A549 (cell line): ENCODE data around the gene NXPH2. TPM values are rescaled to one million over a fixed set of nuclear protein-coding genes. Genes with fewer than 3 reads are reported as not detected.
"Not testable (repeated sequence)": the region's sequence is repeated elsewhere in the genome, so short reads cannot be mapped to it uniquely, and the experiment has no call there.

Experiments used
- ATAC-seq, 2 experiments: fragments of 200-7000 bp in 1 of 2; fragments of >200 bp in 1 of 2; cut with Nextera tagmentation in 1 of 2; cut with Tn5 transposase in 1 of 2; 3 replicates each; pipeline versions ENCODE4 v1.8.0 to v1.9.1; 2018 to 2020; ENCODE audit warnings: mild to moderate bottlenecking in 1 of 2, moderate library complexity in 1 of 2
- CTCF ChIA-PET: fragments of 300-600 bp; sonication (Branson Sonifier 250); formaldehyde crosslinking; extraction: SDS; loops from one replicate; lab custom pipeline; 2021; ENCODE audit warnings: antibody characterized with exemption, inconsistent platforms; lab: Yijun Ruan, JAX
- POLR2A ChIA-PET: fragments of 350-600 bp; formaldehyde crosslinking; extraction: SDS; loops from one replicate; lab custom pipeline; 2021; ENCODE audit warnings: antibody characterized with exemption, inconsistent platforms; lab: Yijun Ruan, JAX
- DNase-seq, 2 experiments: peaks; one replicate each; pipeline versions ENCODE4 v3.0.0 to v3.0.0-alpha.2; 2011 to 2016; ENCODE audit warnings: low read depth in 1 of 2, low spot score in 1 of 2
- FAIRE-seq: peaks from 2 replicates; lab custom pipeline; 2011; peaks lifted over from hg19 to GRCh38; lab: Jason Lieb, UNC
- H3K27ac ChIP-seq, 2 experiments: fragments of >200 bp; sonication (Bioruptor Twin); formaldehyde crosslinking; 3 replicates each; pipeline ENCODE4 v1.5.1; 2016 to 2017
- H3K4me1 ChIP-seq: fragments of >200 bp; sonication (Bioruptor Twin); formaldehyde crosslinking; 3 replicates; pipeline ENCODE4 v1.6.1; 2016
- H3K4me2 ChIP-seq: fragments of >200 bp; sonication (Bioruptor Twin); formaldehyde crosslinking; 3 replicates; pipeline ENCODE4 v1.6.1; 2016
- H3K4me3 ChIP-seq: fragments of >200 bp; sonication (Bioruptor Twin); formaldehyde crosslinking; 3 replicates; pipeline ENCODE4 v1.5.1; 2016
- H3K9me3 ChIP-seq: fragments of >200 bp; sonication (Bioruptor Twin); formaldehyde crosslinking; 3 replicates; pipeline ENCODE4 v1.6.1; 2016
- EHF ChIP-seq: fragments of 250-450 bp; sonication (Bioruptor Pico); IDR thresholded peaks from 2 replicates; pipeline ENCODE4 v1.5.0; 2020; ENCODE audit warnings: mild to moderate bottlenecking
- ESRRA ChIP-seq: fragments of 150-350 bp; IDR thresholded peaks from 2 replicates; pipeline ENCODE4 v1.6.1; 2014; ENCODE audit warnings: mild to moderate bottlenecking, low read length, borderline replicate concordance
- FOXS1 ChIP-seq: fragments of 250-450 bp; sonication (Bioruptor Pico); IDR thresholded peaks from 2 replicates; pipeline ENCODE4 v1.5.0; 2020; ENCODE audit warnings: mild to moderate bottlenecking, moderate library complexity
- GATA3 ChIP-seq: IDR thresholded peaks from 2 replicates; pipeline ENCODE4 v1.6.1; 2012; ENCODE audit warnings: borderline replicate concordance
- HEYL ChIP-seq: fragments of 250-450 bp; sonication (Bioruptor Pico); IDR thresholded peaks from 2 replicates; pipeline ENCODE4 v1.8.0; 2021; ENCODE audit warnings: mild to moderate bottlenecking, moderate library complexity
- HOXA7 ChIP-seq: fragments of 250-450 bp; sonication (Bioruptor Pico); IDR thresholded peaks from 2 replicates; pipeline ENCODE4 v1.5.0; 2020; ENCODE audit warnings: mild to moderate bottlenecking, moderate library complexity
- HOXB13 ChIP-seq: fragments of 250-450 bp; sonication (Bioruptor Pico); IDR thresholded peaks from 2 replicates; pipeline ENCODE4 v1.5.0; 2020; ENCODE audit warnings: low read depth, mild to moderate bottlenecking, moderate library complexity
- HOXB5 ChIP-seq: fragments of 250-450 bp; sonication (Bioruptor Pico); IDR thresholded peaks from 2 replicates; pipeline ENCODE4 v1.5.0; 2020; ENCODE audit warnings: mild to moderate bottlenecking, moderate library complexity
- KDM1A ChIP-seq: fragments of 200-600 bp; sonication (generic); IDR thresholded peaks from 2 replicates; pipeline ENCODE4 v1.6.1; 2016; ENCODE audit warnings: low read depth, mild to moderate bottlenecking
- KDM5A ChIP-seq: fragments of 200-600 bp; sonication (generic); IDR thresholded peaks from 2 replicates; pipeline ENCODE4 v1.6.1; 2016; ENCODE audit warnings: antibody characterized with exemption, mild to moderate bottlenecking
- NFE2L2 ChIP-seq: fragments of 150-350 bp; conservative IDR thresholded peaks from 2 replicates; pipeline ENCODE4 v1.6.1; 2014; ENCODE audit warnings: low read length
- POLR2A ChIP-seq: IDR thresholded peaks from 2 replicates; pipeline ENCODE4 v1.6.1; 2012; ENCODE audit warnings: mild to moderate bottlenecking, low read length
- RAD21 ChIP-seq, 2 experiments: fragments of >200 bp in 1 of 2; sonication (Bioruptor Twin) in 1 of 2; formaldehyde crosslinking in 1 of 2; IDR thresholded peaks in 1 of 2; conservative IDR thresholded peaks in 1 of 2; 2 replicates in 1 of 2; 3 replicates in 1 of 2; pipeline ENCODE4 v1.6.1; 2012 to 2018; ENCODE audit warnings: inconsistent platforms in 1 of 2
- RARB ChIP-seq: fragments of 250-450 bp; sonication (Bioruptor Pico); IDR thresholded peaks from 2 replicates; pipeline ENCODE4 v1.8.0; 2021; ENCODE audit warnings: mild to moderate bottlenecking, moderate library complexity
- RFX5 ChIP-seq: fragments of 450-650 bp; IDR thresholded peaks from 2 replicates; pipeline ENCODE4 v1.7.1; 2014; ENCODE audit warnings: antibody characterized with exemption, mild to moderate bottlenecking, moderate library complexity
- RNF2 ChIP-seq: fragments of 200-600 bp; sonication (generic); IDR thresholded peaks from 2 replicates; pipeline ENCODE4 v1.6.1; 2016; ENCODE audit warnings: low read depth, mild to moderate bottlenecking, antibody characterized with exemption, moderate library complexity, borderline replicate concordance
- SREBF2 ChIP-seq: fragments of 450-650 bp; IDR thresholded peaks from 2 replicates; pipeline ENCODE4 v1.6.1; 2014; ENCODE audit warnings: mild to moderate bottlenecking, moderate library complexity
- ZFP36 ChIP-seq: fragments of 450-650 bp; IDR thresholded peaks from 2 replicates; pipeline ENCODE4 v1.6.1; 2014; ENCODE audit warnings: borderline replicate concordance; ENCODE audit not compliant: partially characterized antibody
- WGBS: methylation state at CpG from one replicate; pipeline ENCODE4 v1.1.6; 2017; ENCODE audit errors: missing lambda C conversion rate; 5-methylcytosine and 5-hydroxymethylcytosine counted together
- polyA plus RNA-seq, 4 experiments: library from polyadenylated mRNA; depleted of rRNA in 3 of 4; stranded (reverse); fragments of >200 nt; fragmentation: RNase III in 1 of 4; extraction: RNeasy Plus Mini Kit Qiagen cat#74134 plus additional on column Dnase treatment in 1 of 4; gene quantifications; 2 replicates in 3 of 4; 3 replicates in 1 of 4; pipeline ENCODE4 v1.2.3, GENCODE V29; 2011 to 2017
- TF ChIP-seq, protein P1 (sequence below): IDR thresholded peaks from 2 replicates; pipeline ENCODE4 v1.6.1; 2012
- TF ChIP-seq, protein P2 (sequence below): fragments of >200 bp; sonication (Bioruptor Twin); formaldehyde crosslinking; IDR thresholded peaks from 2 replicates; pipeline ENCODE4 v1.6.1; 2016
- TF ChIP-seq, protein P3 (sequence below): fragments of 200-600 bp; sonication (generic); IDR thresholded peaks from 2 replicates; pipeline ENCODE4 v1.6.1; 2016; ENCODE audit warnings: antibody characterized with exemption, mild to moderate bottlenecking, moderate library complexity
- TF ChIP-seq, protein P4 (sequence below): fragments of 150-350 bp; IDR thresholded peaks from 2 replicates; pipeline ENCODE4 v1.6.1; 2014; ENCODE audit warnings: low read depth, mild to moderate bottlenecking, low read length

NXPH2 gene
- polyA plus RNA-seq, 2 of the 4 experiments (the other 2 are of a cell fraction) = not detected

DNA sequence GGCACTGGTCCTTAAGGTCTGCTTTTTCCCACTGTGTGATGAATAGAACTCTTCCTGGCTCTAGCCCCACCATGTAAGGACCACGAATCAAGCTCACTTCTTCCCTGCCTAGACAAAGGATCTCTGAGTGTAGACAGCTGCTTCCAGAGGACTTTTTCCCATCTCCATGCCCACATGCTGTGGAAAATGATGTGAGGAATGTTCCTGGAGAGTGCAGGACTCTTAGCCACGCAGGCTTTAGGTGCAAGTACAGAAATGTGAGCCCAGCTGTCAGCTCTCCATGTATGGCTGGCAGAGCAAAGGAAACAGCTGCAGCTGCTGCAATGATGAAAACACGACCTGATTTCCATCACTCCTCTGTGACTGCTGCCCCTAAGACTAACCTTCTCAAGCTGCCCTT lies 35.5 kb downstream of the NXPH2 start (continued):
- TF ChIP-seq KDM1A = no peak

DNA sequence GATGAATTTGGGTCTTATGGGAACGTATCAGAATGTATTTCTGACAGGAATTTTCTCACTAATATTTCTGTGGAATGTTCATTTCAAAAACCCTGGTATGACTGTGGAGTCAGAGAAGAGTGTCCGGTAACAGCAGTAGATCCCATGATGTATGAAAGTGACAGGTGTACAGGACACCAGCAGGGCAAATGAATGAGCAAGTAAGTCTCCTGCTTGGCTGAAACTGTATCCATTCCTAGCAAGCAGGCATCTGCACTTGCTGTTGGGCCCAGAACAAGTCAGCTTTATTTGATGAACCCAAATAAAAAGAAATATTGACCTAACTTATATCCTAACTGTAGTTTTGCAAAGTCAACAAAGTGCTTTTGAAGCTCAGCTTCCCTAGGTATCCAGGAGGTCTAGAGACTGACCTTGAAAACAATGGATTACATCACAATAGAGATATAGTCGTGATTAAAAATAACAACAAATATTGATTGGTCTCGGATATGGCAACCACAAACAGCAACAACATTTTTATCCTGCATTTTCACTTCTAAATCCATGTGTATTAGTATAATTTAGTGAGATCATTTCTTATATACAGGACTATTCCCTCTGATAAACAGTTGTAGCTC lies 37.6 kb downstream of the NXPH2 start:
- no peak for ATAC-seq
- POLR2A ChIA-PET = no interaction called here
- Histone ChIP-seq H3K4me1 (no peaks in the 10 kb centered on the region), H3K9me3 (no peaks in the 10 kb centered on the region), H3K27ac (no peak overlapping the region), H3K4me2 (no peak overlapping the region), H3K4me3 (no peak overlapping the region)
- CTCF ChIA-PET = no interaction called here
- no peak for FAIRE-seq
- TF ChIP-seq, protein P1, sequence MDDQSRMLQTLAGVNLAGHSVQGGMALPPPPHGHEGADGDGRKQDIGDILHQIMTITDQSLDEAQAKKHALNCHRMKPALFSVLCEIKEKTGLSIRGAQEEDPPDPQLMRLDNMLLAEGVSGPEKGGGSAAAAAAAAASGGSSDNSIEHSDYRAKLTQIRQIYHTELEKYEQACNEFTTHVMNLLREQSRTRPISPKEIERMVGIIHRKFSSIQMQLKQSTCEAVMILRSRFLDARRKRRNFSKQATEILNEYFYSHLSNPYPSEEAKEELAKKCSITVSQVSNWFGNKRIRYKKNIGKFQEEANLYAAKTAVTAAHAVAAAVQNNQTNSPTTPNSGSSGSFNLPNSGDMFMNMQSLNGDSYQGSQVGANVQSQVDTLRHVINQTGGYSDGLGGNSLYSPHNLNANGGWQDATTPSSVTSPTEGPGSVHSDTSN = no peak
- TF ChIP-seq GATA3 (no peak), ESRRA (no peak), RNF2 (no peak), RARB (CRISPR knock-in tag) (no peak), RAD21 (conservative IDR thresholded peaks at IDR 0.05 in 1 of 2, IDR thresholded peaks at IDR 0.05 in 1 of 2) (no peak), ZFP36 (no peak), HOXB13 (CRISPR knock-in tag) (no peak), HOXA7 (CRISPR knock-in tag) (no peak), HOXB5 (CRISPR knock-in tag) (no peak), EHF (CRISPR knock-in tag) (no peak), SREBF2 (no peak), FOXS1 (CRISPR knock-in tag) (no peak), NFE2L2 (no peak), KDM5A (no peak)
- TF ChIP-seq, protein P2, sequence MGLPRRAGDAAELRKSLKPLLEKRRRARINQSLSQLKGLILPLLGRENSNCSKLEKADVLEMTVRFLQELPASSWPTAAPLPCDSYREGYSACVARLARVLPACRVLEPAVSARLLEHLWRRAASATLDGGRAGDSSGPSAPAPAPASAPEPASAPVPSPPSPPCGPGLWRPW = no peak
- TF ChIP-seq, protein P3, sequence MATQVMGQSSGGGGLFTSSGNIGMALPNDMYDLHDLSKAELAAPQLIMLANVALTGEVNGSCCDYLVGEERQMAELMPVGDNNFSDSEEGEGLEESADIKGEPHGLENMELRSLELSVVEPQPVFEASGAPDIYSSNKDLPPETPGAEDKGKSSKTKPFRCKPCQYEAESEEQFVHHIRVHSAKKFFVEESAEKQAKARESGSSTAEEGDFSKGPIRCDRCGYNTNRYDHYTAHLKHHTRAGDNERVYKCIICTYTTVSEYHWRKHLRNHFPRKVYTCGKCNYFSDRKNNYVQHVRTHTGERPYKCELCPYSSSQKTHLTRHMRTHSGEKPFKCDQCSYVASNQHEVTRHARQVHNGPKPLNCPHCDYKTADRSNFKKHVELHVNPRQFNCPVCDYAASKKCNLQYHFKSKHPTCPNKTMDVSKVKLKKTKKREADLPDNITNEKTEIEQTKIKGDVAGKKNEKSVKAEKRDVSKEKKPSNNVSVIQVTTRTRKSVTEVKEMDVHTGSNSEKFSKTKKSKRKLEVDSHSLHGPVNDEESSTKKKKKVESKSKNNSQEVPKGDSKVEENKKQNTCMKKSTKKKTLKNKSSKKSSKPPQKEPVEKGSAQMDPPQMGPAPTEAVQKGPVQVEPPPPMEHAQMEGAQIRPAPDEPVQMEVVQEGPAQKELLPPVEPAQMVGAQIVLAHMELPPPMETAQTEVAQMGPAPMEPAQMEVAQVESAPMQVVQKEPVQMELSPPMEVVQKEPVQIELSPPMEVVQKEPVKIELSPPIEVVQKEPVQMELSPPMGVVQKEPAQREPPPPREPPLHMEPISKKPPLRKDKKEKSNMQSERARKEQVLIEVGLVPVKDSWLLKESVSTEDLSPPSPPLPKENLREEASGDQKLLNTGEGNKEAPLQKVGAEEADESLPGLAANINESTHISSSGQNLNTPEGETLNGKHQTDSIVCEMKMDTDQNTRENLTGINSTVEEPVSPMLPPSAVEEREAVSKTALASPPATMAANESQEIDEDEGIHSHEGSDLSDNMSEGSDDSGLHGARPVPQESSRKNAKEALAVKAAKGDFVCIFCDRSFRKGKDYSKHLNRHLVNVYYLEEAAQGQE = no peak
- DNase-seq = no peak
- 36% methylated on average over 4 of the region's 4 CpGs for WGBS

DNA sequence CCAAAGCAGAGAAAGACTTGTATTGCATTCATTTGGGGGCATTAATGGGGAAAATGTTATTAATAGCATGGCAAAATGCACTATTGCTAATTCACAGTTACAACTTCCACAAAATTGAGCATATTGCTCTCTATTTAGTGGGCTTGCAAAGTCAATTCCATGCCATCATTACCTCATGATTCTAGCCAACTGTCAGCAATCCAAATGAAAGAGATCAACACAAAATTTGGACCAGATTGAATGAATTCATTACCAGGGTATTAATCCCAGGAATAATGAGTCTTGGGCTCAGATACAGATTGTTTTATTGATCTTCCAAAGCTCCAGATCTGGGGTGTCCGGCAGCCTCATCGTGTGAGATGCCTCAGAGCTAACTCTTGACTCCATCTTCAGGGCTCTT lies 38.3 kb downstream of the NXPH2 start:
- Histone ChIP-seq H3K27ac (no peak overlapping the region), H3K4me2 (no peak overlapping the region), H3K4me1 (no peaks in the 10 kb centered on the region), H3K4me3 (no peak overlapping the region), H3K9me3 (no peaks in the 10 kb centered on the region; the same call in 2 of the 3 replicates)
- no peak for DNase-seq
- WGBS = 92% methylated on average over 2 of the region's 2 CpGs
- FAIRE-seq = no peak
- ChIA-PET CTCF (no interaction called here), POLR2A (no interaction called here)
- TF ChIP-seq HOXB13 (CRISPR knock-in tag) = no peak
- TF ChIP-seq, protein P4, sequence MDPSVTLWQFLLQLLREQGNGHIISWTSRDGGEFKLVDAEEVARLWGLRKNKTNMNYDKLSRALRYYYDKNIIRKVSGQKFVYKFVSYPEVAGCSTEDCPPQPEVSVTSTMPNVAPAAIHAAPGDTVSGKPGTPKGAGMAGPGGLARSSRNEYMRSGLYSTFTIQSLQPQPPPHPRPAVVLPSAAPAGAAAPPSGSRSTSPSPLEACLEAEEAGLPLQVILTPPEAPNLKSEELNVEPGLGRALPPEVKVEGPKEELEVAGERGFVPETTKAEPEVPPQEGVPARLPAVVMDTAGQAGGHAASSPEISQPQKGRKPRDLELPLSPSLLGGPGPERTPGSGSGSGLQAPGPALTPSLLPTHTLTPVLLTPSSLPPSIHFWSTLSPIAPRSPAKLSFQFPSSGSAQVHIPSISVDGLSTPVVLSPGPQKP = no peak
- no peak for TF ChIP-seq POLR2A
- TF ChIP-seq FOXS1 (CRISPR knock-in tag) = no peak
- TF ChIP-seq RFX5 = no peak
- TF ChIP-seq HEYL = no peak
- no peak for ATAC-seq

DNA sequence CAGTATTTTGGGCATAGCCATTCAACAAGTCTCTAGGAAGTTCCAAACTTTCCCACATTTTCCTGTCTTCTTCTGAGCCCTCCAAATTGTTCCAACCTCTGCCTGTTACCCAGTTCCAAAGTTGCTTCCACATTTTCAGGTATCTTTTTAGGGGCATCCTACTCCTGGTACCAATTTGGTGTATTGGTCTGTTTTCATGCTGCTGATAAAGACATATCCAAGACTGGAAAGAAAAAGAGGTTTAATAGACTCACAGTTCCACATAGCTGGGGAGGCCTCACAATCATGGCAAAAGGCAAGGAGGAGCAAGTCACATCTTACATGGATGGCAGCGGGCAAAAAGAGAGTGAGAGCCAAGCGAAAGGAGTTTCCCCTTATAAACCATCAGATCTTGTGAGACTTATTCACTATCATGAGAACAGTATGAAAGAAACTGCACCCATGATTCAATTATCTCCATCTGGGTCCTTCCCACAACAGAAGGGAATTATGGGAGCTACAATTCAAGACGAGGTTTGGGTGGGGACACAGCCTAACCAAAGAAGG lies 43.1 kb downstream of the NXPH2 start:
- FAIRE-seq, ATAC-seq, H3K4me3 ChIP-seq, H3K4me2 ChIP-seq, CTCF ChIA-PET, H3K9me3 ChIP-seq, POLR2A ChIA-PET, H3K27ac ChIP-seq, DNase-seq, H3K4me1 ChIP-seq: not testable (repeated sequence)
- 25% methylated on average over 3 of the region's 3 CpGs for WGBS
